ENCODE measurements around the gene BNC2. TPM values are rescaled to one million over a fixed set of nuclear protein-coding genes. Genes with fewer than 3 reads are reported as not detected.

The BNC2 gene
- total and polyA plus RNA-seq, 2 of the 13 experiments (the other 11 are each of a cell fraction or from before 2014, with no cell fraction given): not detected

DNA sequence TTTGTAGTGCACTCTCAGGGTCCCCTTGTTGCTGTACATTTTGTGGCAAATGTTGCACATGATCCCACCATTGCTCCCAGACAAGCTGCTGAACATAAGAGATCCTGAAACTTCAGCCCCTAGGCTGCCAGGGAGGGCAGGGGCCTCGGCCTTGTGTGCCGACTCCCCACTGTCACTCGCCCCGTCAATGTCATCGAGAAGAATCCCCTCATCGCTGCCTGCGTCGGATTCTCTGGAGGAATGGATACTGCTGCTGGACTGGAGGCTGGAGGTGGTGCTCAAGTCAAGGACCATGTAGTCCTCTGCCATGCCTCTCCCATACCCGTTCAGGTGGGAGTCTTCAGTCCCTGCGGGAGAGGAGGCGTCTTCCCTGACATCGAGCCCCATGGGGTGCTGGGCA lies 451.3 kb downstream of the BNC2 start:
- H3K4me3 ChIP-seq (replicated peaks in 1 of 3; ENCODE audit: insufficient read depth in 1 of 3, low read depth in 2 of 3, low read length in 3 of 3): no peak overlapping the region
- H3K9ac ChIP-seq (ENCODE audit: insufficient read depth, low read depth, low read length): no peak overlapping the region
- ChIA-PET CTCF (ENCODE audit: low intra/inter-chr PET ratio, low total read pairs) (no interaction called here), POLR2A (no interaction called here)
- H2AFZ ChIP-seq (ENCODE audit: low read length): no peak overlapping the region
- H3K36me3 ChIP-seq (replicated peaks in 1 of 2; ENCODE audit: control insufficient read depth in 1 of 2, insufficient read depth in 2 of 2, low read length in 2 of 2): no peaks in the 10 kb centered on the region
- intact Hi-C loops (cut with micrococcal nuclease; ENCODE audit: unreplicated experiment): no loop called here
- DNase-seq (ENCODE audit: low spot score) (no peak), FAIRE-seq (no peak), ATAC-seq (no peak)
- no peak overlapping the region for H3K4me2 ChIP-seq (ENCODE audit: low read depth, low read length)
- H3K79me2 ChIP-seq (ENCODE audit: insufficient read depth, low read length): no peaks in the 10 kb centered on the region
- no peaks in the 10 kb centered on the region for H3K9me3 ChIP-seq (ENCODE audit: low read length)
- WGBS (ENCODE audit: low lambda C conversion rate): 20% methylated on average over 5 of the region's 12 CpGs
- no peaks in the 10 kb centered on the region for H4K20me1 ChIP-seq (ENCODE audit: insufficient read depth, low read length)
- peaks cover 1% of the 10 kb centered on the region for H3K4me1 ChIP-seq (ENCODE audit: insufficient read depth, low read length)
- H3K27me3 ChIP-seq (ENCODE audit: control insufficient read depth in 1 of 2, insufficient read depth in 2 of 2, low read length in 2 of 2): peaks cover 0 to 4% of the 10 kb centered on the region in 2 experiments; a peak in 1 of 5 replicates
- in situ Hi-C loops (cut with HindIII; ENCODE audit: extremely low pct_ligation_motif_present, low pct_unique_long_range_greater_than_20kb): no loop called here
- no peak overlapping the region for H3K27ac ChIP-seq (ENCODE audit: extremely low read length, insufficient read depth, low read length)
- no TSS peak for BruUV-seq (replicated peaks)
- TF ChIP-seq E2F1 (CRISPR knock-in tag; IDR thresholded peaks at IDR 0.05): no peak
- TF ChIP-seq, protein P1, sequence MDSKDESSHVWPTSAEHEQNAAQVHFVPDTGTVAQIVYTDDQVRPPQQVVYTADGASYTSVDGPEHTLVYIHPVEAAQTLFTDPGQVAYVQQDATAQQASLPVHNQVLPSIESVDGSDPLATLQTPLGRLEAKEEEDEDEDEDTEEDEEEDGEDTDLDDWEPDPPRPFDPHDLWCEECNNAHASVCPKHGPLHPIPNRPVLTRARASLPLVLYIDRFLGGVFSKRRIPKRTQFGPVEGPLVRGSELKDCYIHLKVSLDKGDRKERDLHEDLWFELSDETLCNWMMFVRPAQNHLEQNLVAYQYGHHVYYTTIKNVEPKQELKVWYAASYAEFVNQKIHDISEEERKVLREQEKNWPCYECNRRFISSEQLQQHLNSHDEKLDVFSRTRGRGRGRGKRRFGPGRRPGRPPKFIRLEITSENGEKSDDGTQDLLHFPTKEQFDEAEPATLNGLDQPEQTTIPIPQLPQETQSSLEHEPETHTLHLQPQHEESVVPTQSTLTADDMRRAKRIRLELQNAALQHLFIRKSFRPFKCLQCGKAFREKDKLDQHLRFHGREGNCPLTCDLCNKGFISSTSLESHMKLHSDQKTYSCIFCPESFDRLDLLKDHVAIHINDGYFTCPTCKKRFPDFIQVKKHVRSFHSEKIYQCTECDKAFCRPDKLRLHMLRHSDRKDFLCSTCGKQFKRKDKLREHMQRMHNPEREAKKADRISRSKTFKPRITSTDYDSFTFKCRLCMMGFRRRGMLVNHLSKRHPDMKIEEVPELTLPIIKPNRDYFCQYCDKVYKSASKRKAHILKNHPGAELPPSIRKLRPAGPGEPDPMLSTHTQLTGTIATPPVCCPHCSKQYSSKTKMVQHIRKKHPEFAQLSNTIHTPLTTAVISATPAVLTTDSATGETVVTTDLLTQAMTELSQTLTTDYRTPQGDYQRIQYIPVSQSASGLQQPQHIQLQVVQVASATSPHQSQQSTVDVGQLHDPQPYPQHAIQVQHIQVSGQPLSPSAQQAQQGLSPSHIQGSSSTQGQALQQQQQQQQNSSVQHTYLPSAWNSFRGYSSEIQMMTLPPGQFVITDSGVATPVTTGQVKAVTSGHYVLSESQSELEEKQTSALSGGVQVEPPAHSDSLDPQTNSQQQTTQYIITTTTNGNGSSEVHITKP (CRISPR knock-in tag; IDR thresholded peaks at IDR 0.05; ENCODE audit: low read depth): no peak
- TF ChIP-seq FOXK2 (IDR thresholded peaks at IDR 0.05): no peak
- no peak for TF ChIP-seq ZNF234 (CRISPR knock-in tag; conservative IDR thresholded peaks at IDR 0.05)
- no peak for TF ChIP-seq PAWR (CRISPR knock-in tag; IDR thresholded peaks at IDR 0.05; ENCODE audit: borderline replicate concordance)
- no peak for TF ChIP-seq HDAC1 (CRISPR knock-in tag; IDR thresholded peaks at IDR 0.05)
- TF ChIP-seq DMAP1 (CRISPR knock-in tag; IDR thresholded peaks at IDR 0.05): no peak
- TF ChIP-seq AFF4 (CRISPR knock-in tag; IDR thresholded peaks at IDR 0.05): no peak
- TF ChIP-seq, protein P2, sequence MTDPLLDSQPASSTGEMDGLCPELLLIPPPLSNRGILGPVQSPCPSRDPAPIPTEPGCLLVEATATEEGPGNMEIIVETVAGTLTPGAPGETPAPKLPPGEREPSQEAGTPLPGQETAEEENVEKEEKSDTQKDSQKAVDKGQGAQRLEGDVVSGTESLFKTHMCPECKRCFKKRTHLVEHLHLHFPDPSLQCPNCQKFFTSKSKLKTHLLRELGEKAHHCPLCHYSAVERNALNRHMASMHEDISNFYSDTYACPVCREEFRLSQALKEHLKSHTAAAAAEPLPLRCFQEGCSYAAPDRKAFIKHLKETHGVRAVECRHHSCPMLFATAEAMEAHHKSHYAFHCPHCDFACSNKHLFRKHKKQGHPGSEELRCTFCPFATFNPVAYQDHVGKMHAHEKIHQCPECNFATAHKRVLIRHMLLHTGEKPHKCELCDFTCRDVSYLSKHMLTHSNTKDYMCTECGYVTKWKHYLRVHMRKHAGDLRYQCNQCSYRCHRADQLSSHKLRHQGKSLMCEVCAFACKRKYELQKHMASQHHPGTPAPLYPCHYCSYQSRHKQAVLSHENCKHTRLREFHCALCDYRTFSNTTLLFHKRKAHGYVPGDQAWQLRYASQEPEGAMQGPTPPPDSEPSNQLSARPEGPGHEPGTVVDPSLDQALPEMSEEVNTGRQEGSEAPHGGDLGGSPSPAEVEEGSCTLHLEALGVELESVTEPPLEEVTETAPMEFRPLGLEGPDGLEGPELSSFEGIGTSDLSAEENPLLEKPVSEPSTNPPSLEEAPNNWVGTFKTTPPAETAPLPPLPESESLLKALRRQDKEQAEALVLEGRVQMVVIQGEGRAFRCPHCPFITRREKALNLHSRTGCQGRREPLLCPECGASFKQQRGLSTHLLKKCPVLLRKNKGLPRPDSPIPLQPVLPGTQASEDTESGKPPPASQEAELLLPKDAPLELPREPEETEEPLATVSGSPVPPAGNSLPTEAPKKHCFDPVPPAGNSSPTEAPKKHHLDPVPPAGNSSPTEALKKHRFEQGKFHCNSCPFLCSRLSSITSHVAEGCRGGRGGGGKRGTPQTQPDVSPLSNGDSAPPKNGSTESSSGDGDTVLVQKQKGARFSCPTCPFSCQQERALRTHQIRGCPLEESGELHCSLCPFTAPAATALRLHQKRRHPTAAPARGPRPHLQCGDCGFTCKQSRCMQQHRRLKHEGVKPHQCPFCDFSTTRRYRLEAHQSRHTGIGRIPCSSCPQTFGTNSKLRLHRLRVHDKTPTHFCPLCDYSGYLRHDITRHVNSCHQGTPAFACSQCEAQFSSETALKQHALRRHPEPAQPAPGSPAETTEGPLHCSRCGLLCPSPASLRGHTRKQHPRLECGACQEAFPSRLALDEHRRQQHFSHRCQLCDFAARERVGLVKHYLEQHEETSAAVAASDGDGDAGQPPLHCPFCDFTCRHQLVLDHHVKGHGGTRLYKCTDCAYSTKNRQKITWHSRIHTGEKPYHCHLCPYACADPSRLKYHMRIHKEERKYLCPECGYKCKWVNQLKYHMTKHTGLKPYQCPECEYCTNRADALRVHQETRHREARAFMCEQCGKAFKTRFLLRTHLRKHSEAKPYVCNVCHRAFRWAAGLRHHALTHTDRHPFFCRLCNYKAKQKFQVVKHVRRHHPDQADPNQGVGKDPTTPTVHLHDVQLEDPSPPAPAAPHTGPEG (CRISPR knock-in tag; IDR thresholded peaks at IDR 0.05): no peak
- no peak for TF ChIP-seq ZNF747 (CRISPR knock-in tag; IDR thresholded peaks at IDR 0.05; ENCODE audit: borderline replicate concordance)
- TF ChIP-seq KLF15 (CRISPR knock-in tag; IDR thresholded peaks at IDR 0.05; ENCODE audit: borderline replicate concordance): no peak
